CD4-positive, alpha-beta T cell (primary cell): ENCODE data around the gene SRD5A2. TPM values are rescaled to one million over a fixed set of nuclear protein-coding genes. Genes with fewer than 3 reads are reported as not detected.

Source experiments
- ATAC-seq: fragments of 200-7000 bp; cut with Tn5 transposase; one replicate; pipeline ENCODE4 v1.10.0; 2022; ENCODE audit warnings: mild to moderate bottlenecking; ENCODE audit not compliant: poor library complexity
- CTCF ChIA-PET: fragments of 350-600 bp; sonication (Branson Sonifier 250); formaldehyde crosslinking; loops from one replicate; lab custom pipeline; 2021; ENCODE audit warnings: antibody characterized with exemption, inconsistent platforms; lab: Charles Lee
- POLR2A ChIA-PET: fragments of 350-600 bp; sonication (Branson Sonifier 250); formaldehyde crosslinking; loops from one replicate; lab custom pipeline; 2021; ENCODE audit warnings: antibody characterized with exemption, inconsistent platforms; lab: Charles Lee
- DNase-seq, 14 experiments: peaks; one replicate each; pipeline ENCODE4 v3.0.0-alpha.2; 2013 to 2020; ENCODE audit warnings: mixed read lengths in 2 of 14
- H3K27ac ChIP-seq, 2 donors: one replicate each; pipeline versions ENCODE4 v1.5.1 to v1.7.0; 2013; ENCODE audit warnings: low read length in 2 of 2, low read depth in 1 of 2, mild to moderate bottlenecking in 1 of 2
- H3K27me3 ChIP-seq, 2 experiments: 1 replicate in 1 of 2; 2 replicates in 1 of 2; pipeline versions ENCODE4 v1.6.1 to v1.7.0; 2013; ENCODE audit warnings: low read length in 2 of 2, control low read depth in 1 of 2, mild to moderate bottlenecking in 1 of 2, moderate library complexity in 1 of 2; ENCODE audit not compliant: insufficient read depth in 2 of 2, control insufficient read depth in 1 of 2
- H3K36me3 ChIP-seq: one replicate; pipeline ENCODE4 v1.6.1; 2013; ENCODE audit warnings: low read length, control low read depth; ENCODE audit not compliant: insufficient read depth
- H3K4me1 ChIP-seq: one replicate; pipeline ENCODE4 v1.6.1; 2013; ENCODE audit warnings: low read length, control low read depth; ENCODE audit not compliant: insufficient read depth
- H3K4me3 ChIP-seq: one replicate; pipeline ENCODE4 v1.5.1; 2013; ENCODE audit warnings: mild to moderate bottlenecking, low read length, moderate library complexity
- H3K9me3 ChIP-seq, 2 experiments: 1 replicate in 1 of 2; 2 replicates in 1 of 2; pipeline versions ENCODE4 v1.6.1 to v1.7.0; 2013; ENCODE audit warnings: low read length in 2 of 2, mild to moderate bottlenecking in 2 of 2, control low read depth in 1 of 2, moderate library complexity in 1 of 2; ENCODE audit not compliant: control insufficient read depth in 1 of 2, insufficient read depth in 1 of 2
- H3K27ac Mint-ChIP-seq: one replicate; pipeline ENCODE4 v1.8.0; 2020; ENCODE audit warnings: mixed read lengths
- H3K27me3 Mint-ChIP-seq: one replicate; pipeline ENCODE4 v1.8.0; 2021; ENCODE audit warnings: mixed read lengths
- H3K36me3 Mint-ChIP-seq: one replicate; pipeline ENCODE4 v1.8.0; 2021; ENCODE audit warnings: low read depth, mixed read lengths
- H3K4me1 Mint-ChIP-seq: one replicate; pipeline ENCODE4 v1.8.0; 2021; ENCODE audit warnings: low read depth, mixed read lengths
- H3K4me3 Mint-ChIP-seq: one replicate; pipeline ENCODE4 v1.8.0; 2020; ENCODE audit warnings: mild to moderate bottlenecking, mixed read lengths
- H3K9me3 Mint-ChIP-seq: one replicate; pipeline ENCODE4 v1.8.0; 2020; ENCODE audit warnings: mixed read lengths
- CTCF ChIP-seq: fragments of 200-600 bp; IDR thresholded peaks from one replicate; pipeline ENCODE4 v1.8.0; 2022; ENCODE audit warnings: antibody characterized with exemption, mild to moderate bottlenecking
- intact Hi-C, 2 experiments: fragments of 100-400 bp; cut with DNase I in 1 of 2; cut with micrococcal nuclease in 1 of 2; formaldehyde crosslinking; loops; one replicate each; pipeline versions ENCODE4 v1.15.1 to v1.9.0; 2023 to 2025; cut with DNase I, micrococcal nuclease
- total RNA-seq, 174 experiments: library from RNA in 2 of 174; stranded (reverse) in 2 of 174; gene quantifications; one replicate each; pipeline ENCODE4 v1.2.3 and lab custom pipeline; 2021 to 2026

Gene SRD5A2
- total RNA-seq, 2 experiments from 2014 or later, result not detected

- ATAC-seq (no peak), DNase-seq (no peak)
- H3K27me3 Mint-ChIP-seq, result peaks cover 14% of the 10 kb centered on the region
- intact Hi-C loops, result no loop called here
- ChIA-PET CTCF (no interaction called here), POLR2A (no interaction called here)
- no peaks in the 10 kb centered on the region for H3K36me3 Mint-ChIP-seq
- no peak overlapping the region for H3K4me3 Mint-ChIP-seq
- no peaks in the 10 kb centered on the region for H3K36me3 ChIP-seq
- no peaks in the 10 kb centered on the region for H3K4me1 Mint-ChIP-seq
- no peak for TF ChIP-seq CTCF
- peaks cover 0 to 7% of the 10 kb centered on the region in 2 experiments for H3K9me3 ChIP-seq
- H3K27me3 ChIP-seq, result peaks cover 0 to 6% of the 10 kb centered on the region in 2 experiments
- H3K4me1 ChIP-seq, result no peaks in the 10 kb centered on the region
- peaks cover 7% of the 10 kb centered on the region for H3K9me3 Mint-ChIP-seq
- no peak overlapping the region for H3K27ac Mint-ChIP-seq
- H3K27ac ChIP-seq, result no peak overlapping the region
- H3K4me3 ChIP-seq, result no peak overlapping the region
Observed at GRCh38 chr2:31567679-31568078, 13.1 kb downstream of the SRD5A2 start.

DNA sequence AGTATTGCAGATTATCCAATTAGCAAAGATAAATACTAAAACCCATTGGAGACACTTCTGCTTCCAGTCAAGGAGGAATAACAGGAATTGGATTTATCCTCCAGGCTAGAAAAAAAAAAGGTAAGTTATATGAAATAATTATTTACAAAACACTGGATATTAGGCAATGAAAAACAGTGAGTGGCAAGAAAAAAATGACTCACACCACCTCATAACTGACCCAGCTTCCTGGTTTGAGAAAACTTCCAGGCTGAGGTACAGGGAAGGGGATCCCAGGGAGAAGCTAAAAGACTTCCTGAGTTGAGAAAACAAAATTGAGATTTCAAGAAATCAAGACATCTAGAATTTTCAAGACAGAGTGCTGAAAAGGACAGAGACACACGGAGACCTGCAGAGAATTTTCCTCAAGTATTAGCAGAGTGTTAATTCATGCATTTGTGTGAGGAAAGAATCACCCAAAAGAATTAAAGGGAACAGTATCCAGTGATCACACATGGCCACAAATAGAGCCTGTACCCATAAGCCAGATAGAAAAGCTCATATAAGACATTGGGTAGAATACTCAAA lies 17.4 kb downstream of the SRD5A2 start:
- H3K27ac ChIP-seq, result no peak overlapping the region
- no peaks in the 10 kb centered on the region for H3K36me3 Mint-ChIP-seq
- ChIA-PET CTCF (no interaction called here), POLR2A (no interaction called here)
- H3K4me3 ChIP-seq, result no peak overlapping the region
- no peaks in the 10 kb centered on the region for H3K4me1 ChIP-seq
- peaks cover 0 to under 1% of the 10 kb centered on the region in 2 experiments for H3K9me3 ChIP-seq
- no peak for TF ChIP-seq CTCF
- no peak for DNase-seq
- no peak for ATAC-seq
- no peak overlapping the region for H3K4me3 Mint-ChIP-seq
- H3K9me3 Mint-ChIP-seq, result no peaks in the 10 kb centered on the region
- H3K27ac Mint-ChIP-seq, result no peak overlapping the region
- no peaks in the 10 kb centered on the region for H3K4me1 Mint-ChIP-seq
- intact Hi-C loops, result no loop called here
- H3K27me3 Mint-ChIP-seq, result peaks cover 8% of the 10 kb centered on the region
- peaks cover 3 to 13% of the 10 kb centered on the region in 2 experiments for H3K27me3 ChIP-seq
- no peaks in the 10 kb centered on the region for H3K36me3 ChIP-seq

DNA sequence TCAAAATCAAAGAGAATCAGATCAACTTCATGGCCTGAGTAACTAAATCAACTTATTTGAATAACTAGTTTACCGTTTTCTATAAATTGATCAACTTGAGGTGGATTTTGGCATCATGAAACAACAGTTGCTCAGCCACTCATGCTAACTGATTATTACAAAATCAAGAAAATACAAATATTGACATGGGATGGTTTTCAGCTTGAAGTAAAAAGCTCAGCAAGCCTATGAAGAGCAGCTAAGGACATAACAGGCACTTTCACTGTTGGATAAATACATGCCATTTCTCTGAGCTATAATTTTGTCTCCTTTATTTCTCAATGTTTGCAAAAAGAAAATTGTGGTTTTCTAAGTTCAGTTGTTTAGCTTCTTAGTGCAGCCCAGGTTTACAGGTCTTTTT lies 18.9 kb downstream of the SRD5A2 start:
- H3K4me3 Mint-ChIP-seq, result no peak overlapping the region
- no peaks in the 10 kb centered on the region for H3K4me1 ChIP-seq
- H3K27me3 ChIP-seq, result peaks cover 3 to 13% of the 10 kb centered on the region in 2 experiments
- CTCF ChIA-PET, result no interaction called here
- no peak for TF ChIP-seq CTCF
- peaks cover 8% of the 10 kb centered on the region for H3K27me3 Mint-ChIP-seq
- H3K9me3 ChIP-seq, result no peaks in the 10 kb centered on the region
- no peaks in the 10 kb centered on the region for H3K4me1 Mint-ChIP-seq
- no peaks in the 10 kb centered on the region for H3K9me3 Mint-ChIP-seq
- no peaks in the 10 kb centered on the region for H3K36me3 Mint-ChIP-seq
- H3K27ac ChIP-seq, result no peak overlapping the region
- ATAC-seq, result no peak
- DNase-seq, result no peak
- no peak overlapping the region for H3K27ac Mint-ChIP-seq
- no peaks in the 10 kb centered on the region for H3K36me3 ChIP-seq
- intact Hi-C loops, result no loop called here
- H3K4me3 ChIP-seq, result no peak overlapping the region
- POLR2A ChIA-PET, result no interaction called here
